Neural progenitor cell (in vitro differentiated cells): ENCODE data around the gene APLF.
"Not testable (repeated sequence)": the region's sequence is repeated elsewhere in the genome, so short reads cannot be mapped to it uniquely, and the experiment has no call there.

Experiments
- EZH2 ChIP-seq: fragments of 200-600 bp; sonication (generic); IDR thresholded peaks from 2 replicates; pipeline ENCODE4 v1.6.1; 2017; ENCODE audit warnings: antibody characterized with exemption, mild to moderate bottlenecking, moderate library complexity
- TF ChIP-seq, protein P1 (sequence below): fragments of 200-600 bp; sonication (generic); IDR thresholded peaks from 2 replicates; pipeline ENCODE4 v1.5.1; 2017; ENCODE audit warnings: antibody characterized with exemption, mild to moderate bottlenecking

DNA sequence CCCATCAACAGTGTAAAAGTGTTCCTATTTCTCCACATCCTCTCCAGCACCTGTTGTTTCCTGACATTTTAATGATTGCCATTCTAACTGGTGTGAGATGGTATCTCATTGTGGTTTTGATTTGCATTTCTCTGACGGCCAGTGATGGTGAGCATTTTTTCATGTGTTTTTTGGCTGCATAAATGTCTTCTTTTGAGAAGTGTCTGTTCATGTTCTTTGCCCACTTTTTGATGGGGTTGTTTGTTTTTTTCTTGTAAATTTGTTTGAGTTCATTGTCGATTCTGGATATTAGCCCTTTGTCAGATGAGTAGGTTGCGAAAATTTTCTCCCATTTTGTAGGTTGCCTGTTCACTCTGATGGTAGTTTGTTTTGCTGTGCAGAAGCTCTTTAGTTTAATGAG is 21.0 kb upstream of the APLF start:
- TF ChIP-seq, protein P1, sequence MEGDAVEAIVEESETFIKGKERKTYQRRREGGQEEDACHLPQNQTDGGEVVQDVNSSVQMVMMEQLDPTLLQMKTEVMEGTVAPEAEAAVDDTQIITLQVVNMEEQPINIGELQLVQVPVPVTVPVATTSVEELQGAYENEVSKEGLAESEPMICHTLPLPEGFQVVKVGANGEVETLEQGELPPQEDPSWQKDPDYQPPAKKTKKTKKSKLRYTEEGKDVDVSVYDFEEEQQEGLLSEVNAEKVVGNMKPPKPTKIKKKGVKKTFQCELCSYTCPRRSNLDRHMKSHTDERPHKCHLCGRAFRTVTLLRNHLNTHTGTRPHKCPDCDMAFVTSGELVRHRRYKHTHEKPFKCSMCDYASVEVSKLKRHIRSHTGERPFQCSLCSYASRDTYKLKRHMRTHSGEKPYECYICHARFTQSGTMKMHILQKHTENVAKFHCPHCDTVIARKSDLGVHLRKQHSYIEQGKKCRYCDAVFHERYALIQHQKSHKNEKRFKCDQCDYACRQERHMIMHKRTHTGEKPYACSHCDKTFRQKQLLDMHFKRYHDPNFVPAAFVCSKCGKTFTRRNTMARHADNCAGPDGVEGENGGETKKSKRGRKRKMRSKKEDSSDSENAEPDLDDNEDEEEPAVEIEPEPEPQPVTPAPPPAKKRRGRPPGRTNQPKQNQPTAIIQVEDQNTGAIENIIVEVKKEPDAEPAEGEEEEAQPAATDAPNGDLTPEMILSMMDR, result not testable (repeated sequence)
- TF ChIP-seq EZH2, result not testable (repeated sequence)
